SIG-M5 (cell line): ENCODE results near the gene FEZF2.

Source experiments
- DNase-seq: peaks from one replicate; lab custom pipeline; 2025; lab: John Stamatoyannopoulos, UW

The FEZF2 gene

DNA sequence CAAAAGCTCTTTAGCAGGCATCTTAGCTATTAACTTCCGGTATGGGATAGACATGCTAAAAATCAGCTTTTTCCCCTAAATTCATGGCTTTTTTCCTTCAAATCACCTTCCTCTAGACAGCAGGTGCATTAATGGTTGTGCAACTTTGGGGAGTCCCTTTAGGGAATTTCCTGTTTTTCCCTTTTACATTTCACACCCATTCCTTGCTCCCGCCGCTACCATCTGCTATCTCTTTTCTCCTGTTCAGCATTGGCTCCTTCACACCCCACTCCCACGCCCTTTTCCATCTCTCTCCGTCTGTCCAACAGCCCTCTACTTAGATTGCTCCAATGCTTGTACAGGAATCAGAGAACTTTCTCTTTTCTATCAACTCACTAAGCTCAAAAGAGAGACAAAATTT, 43.4 kb downstream of the FEZF2 start:
- DNase-seq = no peak

DNA sequence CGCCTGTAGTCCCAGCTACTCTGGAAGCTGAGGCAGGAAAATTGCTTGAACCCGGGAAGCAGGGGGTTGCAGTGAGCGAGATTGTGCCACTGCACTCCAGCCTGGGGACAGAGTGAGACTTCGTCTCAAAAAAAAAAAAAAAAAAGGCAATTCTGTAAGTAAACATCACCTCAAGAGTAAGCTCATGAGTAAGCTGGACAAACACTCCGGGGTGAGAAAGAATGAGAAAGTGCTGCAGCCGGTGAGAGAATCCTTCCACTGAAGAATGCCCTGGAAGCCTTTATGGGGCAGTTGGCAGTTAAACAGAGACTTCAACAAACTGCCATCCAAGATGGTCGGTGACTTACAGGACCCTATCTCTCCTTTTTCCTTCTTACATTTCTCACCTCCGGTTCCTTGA, 47.5 kb downstream of the FEZF2 start:
- no peak for DNase-seq

DNA sequence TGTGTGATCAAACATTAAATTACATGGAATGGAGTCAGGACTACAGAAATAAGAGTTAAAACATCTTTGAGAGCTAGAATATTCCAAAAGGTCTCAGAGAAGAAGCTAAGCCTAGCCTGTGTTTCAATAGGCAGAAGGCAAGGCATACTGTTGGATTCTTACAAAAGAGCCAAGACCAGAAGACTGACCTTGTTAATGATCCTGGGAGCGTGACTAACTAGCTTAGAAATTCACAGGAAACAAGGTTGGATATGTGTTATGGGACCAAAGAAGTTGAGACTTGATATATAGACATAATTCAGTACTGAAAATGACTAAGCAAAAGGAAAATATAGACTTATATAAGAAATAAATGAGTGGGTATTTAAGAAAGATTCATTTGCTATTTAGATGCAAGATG, 50.1 kb downstream of the FEZF2 start:
- no peak for DNase-seq
